CD14-positive monocyte (primary cell): ENCODE measurements around the gene CUL4A. TPM values are rescaled to one million over a fixed set of nuclear protein-coding genes. Genes with fewer than 3 reads are reported as not detected.

Source experiments
- DNase-seq, 3 donors: peaks; one replicate each; pipeline ENCODE4 v3.0.0-alpha.2; 2011 to 2022
- H2AFZ ChIP-seq: 2 replicates; pipeline ENCODE4 v1.6.0; 2012; ENCODE audit warnings: mild to moderate bottlenecking, low read depth, low read length, inconsistent platforms; ENCODE audit not compliant: insufficient read depth, poor library complexity, severe bottlenecking
- H3K27ac ChIP-seq, 2 donors: 1 replicate in 1 of 2; 2 replicates in 1 of 2; pipeline ENCODE4 v1.5.1; 2012 to 2013; ENCODE audit warnings: low read length in 2 of 2, control low read depth in 1 of 2, inconsistent platforms in 1 of 2, low read depth in 1 of 2, mild to moderate bottlenecking in 1 of 2
- H3K27me3 ChIP-seq, 2 donors: one replicate each; pipeline versions ENCODE4 v1.6.0 to v1.6.1; 2011 to 2013; ENCODE audit warnings: low read length in 2 of 2; ENCODE audit not compliant: control insufficient read depth in 2 of 2, insufficient read depth in 2 of 2
- H3K36me3 ChIP-seq, 2 donors: replicated peaks in 1 of 2; 1 replicate in 1 of 2; 2 replicates in 1 of 2; pipeline versions ENCODE4 v1.5.1 to v1.6.1; 2012 to 2013; ENCODE audit warnings: low read length in 2 of 2, control low read depth in 1 of 2, inconsistent platforms in 1 of 2, mild to moderate bottlenecking in 1 of 2; ENCODE audit not compliant: insufficient read depth in 2 of 2, control insufficient read depth in 1 of 2
- H3K4me1 ChIP-seq, 2 donors: 1 replicate in 1 of 2; 2 replicates in 1 of 2; pipeline versions ENCODE4 v1.5.1 to v1.6.1; 2012 to 2013; ENCODE audit warnings: low read length in 2 of 2, control low read depth in 1 of 2, inconsistent platforms in 1 of 2, mild to moderate bottlenecking in 1 of 2, moderate library complexity in 1 of 2; ENCODE audit not compliant: insufficient read depth in 2 of 2, control insufficient read depth in 1 of 2
- H3K4me2 ChIP-seq: replicated peaks from 2 replicates; pipeline ENCODE3; 2012; ENCODE audit warnings: low read length, moderate library complexity, mild to moderate bottlenecking; ENCODE audit not compliant: poor library complexity, severe bottlenecking; ENCODE audit errors: extremely low read depth
- H3K4me3 ChIP-seq, 3 experiments: fragments of 200-600 bp in 1 of 3; sonication (generic) in 1 of 3; replicated peaks in 1 of 3; 1 replicate in 2 of 3; 2 replicates in 1 of 3; pipeline ENCODE4 v1.5.1; 2011 to 2013; ENCODE audit warnings: low read length in 3 of 3, mild to moderate bottlenecking in 3 of 3, control low read depth in 2 of 3, low read depth in 2 of 3, inconsistent platforms in 1 of 3, moderate library complexity in 1 of 3
- H3K79me2 ChIP-seq: 2 replicates; pipeline ENCODE4 v1.6.0; 2012; ENCODE audit warnings: mild to moderate bottlenecking, control low read depth, inconsistent platforms, low read length, moderate library complexity; ENCODE audit not compliant: insufficient read depth
- H3K9ac ChIP-seq: 2 replicates; pipeline ENCODE4 v1.6.0; 2017; ENCODE audit warnings: low read length, mild to moderate bottlenecking; ENCODE audit not compliant: insufficient read depth, poor library complexity, severe bottlenecking
- H3K9me3 ChIP-seq, 2 donors: replicated peaks in 1 of 2; 1 replicate in 1 of 2; 2 replicates in 1 of 2; pipeline versions ENCODE4 v1.5.1 to v1.6.1; 2012 to 2013; ENCODE audit warnings: low read length in 2 of 2, control low read depth in 1 of 2; ENCODE audit not compliant: control insufficient read depth in 1 of 2, insufficient read depth in 1 of 2
- H4K20me1 ChIP-seq: 2 replicates; pipeline ENCODE4 v1.6.0; 2012; ENCODE audit warnings: mild to moderate bottlenecking, low read length, control low read depth, moderate library complexity; ENCODE audit not compliant: insufficient read depth
- H3K27ac Mint-ChIP-seq, 7 donors: one replicate each; pipeline ENCODE4 v1.8.0; 2020; ENCODE audit warnings: mild to moderate bottlenecking in 7 of 7, mixed read lengths in 7 of 7, moderate library complexity in 6 of 7, inconsistent platforms in 2 of 7
- H3K27me3 Mint-ChIP-seq, 3 donors: one replicate each; pipeline ENCODE4 v1.8.0; 2021 to 2022; ENCODE audit warnings: low read depth in 3 of 3, mild to moderate bottlenecking in 3 of 3, mixed read lengths in 3 of 3, moderate library complexity in 3 of 3, inconsistent platforms in 1 of 3
- H3K36me3 Mint-ChIP-seq, 2 donors: one replicate each; pipeline ENCODE4 v1.8.0; 2020; ENCODE audit warnings: mixed read lengths in 2 of 2, inconsistent platforms in 1 of 2, mild to moderate bottlenecking in 1 of 2
- H3K4me1 Mint-ChIP-seq: one replicate; pipeline ENCODE4 v1.8.0; 2020; ENCODE audit warnings: mild to moderate bottlenecking, mixed read lengths
- H3K4me3 Mint-ChIP-seq, 2 donors: one replicate each; pipeline ENCODE4 v1.8.0; 2020; ENCODE audit warnings: mild to moderate bottlenecking in 2 of 2, mixed read lengths in 2 of 2, moderate library complexity in 1 of 2
- H3K9me3 Mint-ChIP-seq, 7 donors: one replicate each; pipeline ENCODE4 v1.8.0; 2020 to 2022; ENCODE audit warnings: mixed read lengths in 7 of 7, mild to moderate bottlenecking in 6 of 7, moderate library complexity in 6 of 7, inconsistent platforms in 2 of 7
- WGBS: methylation state at CpG from one replicate; pipeline ENCODE4 v1.1.5; 2013; ENCODE audit warnings: missing lambda C conversion rate; ENCODE audit not compliant: insufficient coverage; 5-methylcytosine and 5-hydroxymethylcytosine counted together
- intact Hi-C, 2 donors: fragments of 100-400 bp; cut with micrococcal nuclease; formaldehyde crosslinking; loops; one replicate each; pipeline versions ENCODE4 v1.15.0 to v1.15.1; 2023
- polyA plus RNA-seq, 3 donors: library from polyadenylated mRNA; depleted of rRNA in 1 of 3; unstranded in 2 of 3; stranded (reverse) in 1 of 3; fragments of 300-500 nt in 2 of 3; fragments of >200 nt in 1 of 3; fragmentation: Illumina TruSeq in 2 of 3; gene quantifications; 1 replicate in 2 of 3; 2 replicates in 1 of 3; pipeline ENCODE4 v1.2.3, GENCODE V29; 2012 to 2021
- TF ChIP-seq, protein P1 (sequence below): fragments of 200-600 bp; IDR thresholded peaks from one replicate; pipeline ENCODE4 v1.8.0; 2022; ENCODE audit warnings: antibody characterized with exemption, mild to moderate bottlenecking

CUL4A gene
- polyA plus RNA-seq, 3 donors = 32.0 to 53.9 (median 33.7) TPM

GRCh38 chr13:113187263-113187669 is 22.1 kb upstream of the CUL4A start:
- H2AFZ ChIP-seq = no peak overlapping the region
- 32% methylated on average over 8 of the region's 9 CpGs for WGBS
- H3K4me3 Mint-ChIP-seq = peak overlapping the region in 1 of 2 donors; percentile 34

DNA sequence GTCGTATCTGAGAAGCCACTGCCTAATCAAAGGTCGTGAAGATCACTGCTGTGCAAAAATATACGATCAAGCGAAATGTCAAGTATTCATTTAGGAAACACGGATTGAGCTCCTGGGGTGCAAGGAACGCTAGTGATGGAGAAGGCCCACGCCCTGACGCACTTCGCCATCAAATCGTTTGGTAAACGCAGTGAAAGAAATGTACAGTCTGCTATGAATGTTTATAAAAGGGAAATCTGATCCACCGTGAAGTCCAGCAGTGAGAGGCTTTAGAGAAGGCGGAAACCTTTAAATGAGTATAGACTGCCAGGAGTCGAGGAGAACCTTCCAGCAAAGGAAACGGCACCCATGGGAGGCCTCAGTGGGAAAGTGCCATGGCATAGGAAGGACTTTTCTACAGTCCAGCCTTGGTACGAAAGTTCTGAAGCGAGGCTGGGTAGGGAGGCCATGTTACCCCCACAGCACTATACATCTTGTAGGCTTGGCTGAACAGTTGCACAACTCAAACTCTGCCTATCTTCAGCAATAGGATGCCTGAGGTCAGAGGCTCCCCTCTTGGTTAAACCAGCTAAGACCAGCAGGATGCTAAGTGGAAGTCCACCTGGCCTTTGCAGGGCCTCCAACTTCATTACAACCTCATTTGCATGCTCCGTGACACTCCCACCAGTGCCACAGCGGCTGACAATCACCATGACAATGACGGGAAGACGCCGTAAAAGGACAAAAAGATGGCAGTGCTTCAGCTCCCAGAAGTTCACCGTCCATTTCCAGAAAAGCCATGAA is 21.3 kb upstream of the CUL4A start:
- Mint-ChIP-seq H3K27me3 (peaks cover 0 to 2% (median 0%) of the 10 kb centered on the region in 3 donors), H3K4me1 (peaks cover 11% of the 10 kb centered on the region), H3K9me3 (no peaks in the 10 kb centered on the region), H3K36me3 (peaks cover 69 to 74% of the 10 kb centered on the region in 2 donors), H3K4me3 (no peak overlapping the region), H3K27ac (peak overlapping the region; percentile 68 to 95 (median 83))
- DNase-seq = no peak
- no peaks in the 10 kb centered on the region for H4K20me1 ChIP-seq
- H3K36me3 ChIP-seq = peaks cover 47 to 73% of the 10 kb centered on the region in 2 donors
- no peak overlapping the region for H3K9ac ChIP-seq
- no peak overlapping the region for H2AFZ ChIP-seq
- no peak overlapping the region for H3K4me2 ChIP-seq
- peak overlapping the region in 1 of 2 donors; percentile 83 for H3K27ac ChIP-seq
- H3K79me2 ChIP-seq = no peaks in the 10 kb centered on the region
- TF ChIP-seq, protein P1, sequence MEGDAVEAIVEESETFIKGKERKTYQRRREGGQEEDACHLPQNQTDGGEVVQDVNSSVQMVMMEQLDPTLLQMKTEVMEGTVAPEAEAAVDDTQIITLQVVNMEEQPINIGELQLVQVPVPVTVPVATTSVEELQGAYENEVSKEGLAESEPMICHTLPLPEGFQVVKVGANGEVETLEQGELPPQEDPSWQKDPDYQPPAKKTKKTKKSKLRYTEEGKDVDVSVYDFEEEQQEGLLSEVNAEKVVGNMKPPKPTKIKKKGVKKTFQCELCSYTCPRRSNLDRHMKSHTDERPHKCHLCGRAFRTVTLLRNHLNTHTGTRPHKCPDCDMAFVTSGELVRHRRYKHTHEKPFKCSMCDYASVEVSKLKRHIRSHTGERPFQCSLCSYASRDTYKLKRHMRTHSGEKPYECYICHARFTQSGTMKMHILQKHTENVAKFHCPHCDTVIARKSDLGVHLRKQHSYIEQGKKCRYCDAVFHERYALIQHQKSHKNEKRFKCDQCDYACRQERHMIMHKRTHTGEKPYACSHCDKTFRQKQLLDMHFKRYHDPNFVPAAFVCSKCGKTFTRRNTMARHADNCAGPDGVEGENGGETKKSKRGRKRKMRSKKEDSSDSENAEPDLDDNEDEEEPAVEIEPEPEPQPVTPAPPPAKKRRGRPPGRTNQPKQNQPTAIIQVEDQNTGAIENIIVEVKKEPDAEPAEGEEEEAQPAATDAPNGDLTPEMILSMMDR = no peak
- no peaks in the 10 kb centered on the region for H3K9me3 ChIP-seq
- H3K27me3 ChIP-seq = no peaks in the 10 kb centered on the region
- peaks cover 0 to 10% of the 10 kb centered on the region in 2 donors for H3K4me1 ChIP-seq
- H3K4me3 ChIP-seq = no peak overlapping the region
- intact Hi-C loops = no loop called here
- 97% methylated on average over 21 of the region's 23 CpGs for WGBS

More at GRCh38 chr13:113187263-113187669, 22.1 kb upstream of the CUL4A start:
- H3K36me3 Mint-ChIP-seq = peaks cover 71 to 77% of the 10 kb centered on the region in 2 donors
- peaks cover 0 to 10% of the 10 kb centered on the region in 2 donors for H3K4me1 ChIP-seq
- peaks cover 0 to 2% (median 2%) of the 10 kb centered on the region in 3 donors for H3K27me3 Mint-ChIP-seq
- TF ChIP-seq, protein P1 = no peak
- H3K27ac ChIP-seq = peak overlapping the region in 1 of 2 donors; percentile 83
- H3K4me2 ChIP-seq = no peak overlapping the region
- peak overlapping the region; percentile 72 to 95 (median 86) for H3K27ac Mint-ChIP-seq
- no peaks in the 10 kb centered on the region for H3K79me2 ChIP-seq
- H3K9me3 Mint-ChIP-seq = no peaks in the 10 kb centered on the region
- H3K27me3 ChIP-seq = no peaks in the 10 kb centered on the region
- no peaks in the 10 kb centered on the region for H3K9me3 ChIP-seq
- peak; percentile 74 to 88 (median 86) for DNase-seq
- peaks cover 11% of the 10 kb centered on the region for H3K4me1 Mint-ChIP-seq
- H3K9ac ChIP-seq = peak overlapping the region; percentile 36
- H4K20me1 ChIP-seq = no peaks in the 10 kb centered on the region
- H3K36me3 ChIP-seq = peaks cover 48 to 72% of the 10 kb centered on the region in 2 donors
- no peak overlapping the region for H3K4me3 ChIP-seq
- intact Hi-C loops = no loop called here
